Neutrophil (primary cell): ENCODE measurements around the gene FMO2.

ENCODE experiments used
- H3K27ac ChIP-seq: fragments of 200-600 bp; sonication (generic); 2 replicates; pipeline ENCODE4 v1.5.1; 2016; ENCODE audit warnings: mild to moderate bottlenecking, moderate library complexity
- H3K27me3 ChIP-seq: fragments of 200-600 bp; sonication (generic); 2 replicates; pipeline ENCODE4 v1.6.0; 2016; ENCODE audit warnings: mild to moderate bottlenecking
- H3K36me3 ChIP-seq: fragments of 200-600 bp; sonication (generic); 2 replicates; pipeline ENCODE4 v1.5.1; 2017
- H3K4me1 ChIP-seq, 2 experiments: fragments of 200-600 bp in 1 of 2; sonication (generic) in 1 of 2; 1 replicate in 1 of 2; 2 replicates in 1 of 2; pipeline versions ENCODE4 v1.5.1 to v1.6.1; 2013 to 2016; ENCODE audit warnings: low read depth in 1 of 2, low read length in 1 of 2, mild to moderate bottlenecking in 1 of 2, moderate library complexity in 1 of 2; ENCODE audit not compliant: control insufficient read depth in 1 of 2, insufficient read depth in 1 of 2
- H3K4me3 ChIP-seq, 2 experiments: fragments of 200-600 bp in 1 of 2; sonication (generic) in 1 of 2; 1 replicate in 1 of 2; 2 replicates in 1 of 2; pipeline ENCODE4 v1.5.1; 2013 to 2016; ENCODE audit warnings: low read depth in 1 of 2, low read length in 1 of 2, mild to moderate bottlenecking in 1 of 2, moderate library complexity in 1 of 2
- H3K9me3 ChIP-seq: fragments of 200-600 bp; sonication (generic); 2 replicates; pipeline ENCODE4 v1.5.1; 2016
- CTCF ChIP-seq: fragments of 200-600 bp; sonication (generic); IDR thresholded peaks from 2 replicates; pipeline ENCODE4 v1.5.1; 2016; ENCODE audit warnings: antibody characterized with exemption

Gene FMO2

GRCh38 chr1:171185091-171185490 is at the start of gene FMO2:
Gene FMO2, plus strand, starts transcription at chr1:171185300. Its CDS starts 414 bp downstream, at chr1:171185714.
- Histone ChIP-seq H3K27ac (no peak within 1 kb of the TSS), H3K9me3 (no peaks in the 10 kb centered on the region), H3K4me3 (no peak within 1 kb of the TSS), H3K36me3 (no peaks in the 10 kb centered on the region), H3K4me1 (no peaks in the 10 kb centered on the region), H3K27me3 (no peaks in the 10 kb centered on the region)
- TF ChIP-seq CTCF = no peak

GRCh38 chr1:171137580-171137979 is 47.5 kb upstream of the FMO2 start:
- H3K9me3 ChIP-seq = no peaks in the 10 kb centered on the region

GRCh38 chr1:171138980-171139379 is 46.1 kb upstream of the FMO2 start:
- Histone ChIP-seq H3K4me3 (no peak overlapping the region), H3K36me3 (no peaks in the 10 kb centered on the region), H3K4me1 (no peaks in the 10 kb centered on the region), H3K27ac (no peak overlapping the region), H3K9me3 (no peaks in the 10 kb centered on the region), H3K27me3 (no peaks in the 10 kb centered on the region)
- TF ChIP-seq CTCF = no peak

More at GRCh38 chr1:171137580-171137979, 47.5 kb upstream of the FMO2 start:
- Histone ChIP-seq H3K4me1 (no peaks in the 10 kb centered on the region), H3K27ac (no peak overlapping the region), H3K27me3 (no peaks in the 10 kb centered on the region), H3K36me3 (no peaks in the 10 kb centered on the region), H3K4me3 (no peak overlapping the region)
- no peak for TF ChIP-seq CTCF

GRCh38 chr1:171139890-171140289 is 45.2 kb upstream of the FMO2 start:
- H3K27ac ChIP-seq = no peak overlapping the region
- no peak overlapping the region for H3K4me3 ChIP-seq
- H3K4me1 ChIP-seq = no peaks in the 10 kb centered on the region
- H3K27me3 ChIP-seq = no peaks in the 10 kb centered on the region
- no peak for TF ChIP-seq CTCF
- H3K36me3 ChIP-seq = no peaks in the 10 kb centered on the region
- no peaks in the 10 kb centered on the region for H3K9me3 ChIP-seq

- H3K4me1 ChIP-seq = no peaks in the 10 kb centered on the region
- no peaks in the 10 kb centered on the region for H3K9me3 ChIP-seq
- TF ChIP-seq CTCF = no peak
- no peaks in the 10 kb centered on the region for H3K36me3 ChIP-seq
- no peak overlapping the region for H3K4me3 ChIP-seq
- H3K27me3 ChIP-seq = no peaks in the 10 kb centered on the region
- H3K27ac ChIP-seq = no peak overlapping the region
Measured at GRCh38 chr1:171140401-171140800, 44.7 kb upstream of the FMO2 start.
